T47D (cell line): ENCODE results near the gene KASH5.

Source experiments
- DNase-seq, 2 experiments: peaks; one replicate each; pipeline versions ENCODE4 v3.0.0 to v3.0.0-alpha.2; 2011 to 2012; ENCODE audit warnings: low read depth in 1 of 2, low spot score in 1 of 2
- JUND ChIP-seq: IDR thresholded peaks from 2 replicates; pipeline ENCODE4 v1.6.1; 2012; ENCODE audit warnings: low read depth
- in situ Hi-C: cut with HindIII; loops from 2 replicates; pipeline ENCODE4 v1.10.0; 2016; ENCODE audit warnings: low sequenced_read_pairs, low pct_unique_long_range_greater_than_20kb

Gene KASH5

GRCh38 chr19:49423071-49423984 lies 35.3 kb downstream of the KASH5 start, which contains the start of gene PTH2:
Gene PTH2 (minus strand): TSS chr19:49423441. CDS start chr19:49423339, 102 bp downstream.
- no peak for DNase-seq
- in situ Hi-C loops = no loop called here
- no peak for TF ChIP-seq JUND

GRCh38 chr19:49423985-49424303 lies 35.9 kb downstream of the KASH5 start:
- in situ Hi-C loops = no loop called here
- DNase-seq = no peak
- TF ChIP-seq JUND = no peak

GRCh38 chr19:49425178-49425577 lies 37.1 kb downstream of the KASH5 start, which contains the start of gene GFY:
Gene GFY (plus strand): TSS chr19:49425388. CDS start chr19:49426431, 1,043 bp downstream.
- in situ Hi-C loops = no loop called here
- no peak for TF ChIP-seq JUND

GRCh38 chr19:49425922-49426592 lies 38.0 kb downstream of the KASH5 start:
- in situ Hi-C loops = no loop called here
- no peak for TF ChIP-seq JUND
- DNase-seq = peak in 1 of 2 experiments; percentile 59

More at GRCh38 chr19:49425178-49425577, 37.1 kb downstream of the KASH5 start, which contains the start of gene GFY:
- no peak for DNase-seq

- DNase-seq = no peak
- in situ Hi-C loops = no loop called here
- no peak for TF ChIP-seq JUND
Measured at GRCh38 chr19:49427339-49427738, 39.3 kb downstream of the KASH5 start.

GRCh38 chr19:49427855-49428546 lies 40.0 kb downstream of the KASH5 start:
- TF ChIP-seq JUND = no peak
- DNase-seq = no peak
- in situ Hi-C loops = no loop called here

GRCh38 chr19:49428547-49429451 lies 40.8 kb downstream of the KASH5 start:
- DNase-seq = no peak
- TF ChIP-seq JUND = no peak
- in situ Hi-C loops = no loop called here

- TF ChIP-seq JUND = no peak
- in situ Hi-C loops = no loop called here
- DNase-seq = no peak
Measured at GRCh38 chr19:49430172-49430677, 42.2 kb downstream of the KASH5 start.

- no peak for TF ChIP-seq JUND
- in situ Hi-C loops = no loop called here
- peak in 1 of 2 experiments; percentile 44 for DNase-seq
Measured at GRCh38 chr19:49430678-49431329, 42.8 kb downstream of the KASH5 start.

- DNase-seq = no peak
- no peak for TF ChIP-seq JUND
- in situ Hi-C loops = no loop called here
Measured at GRCh38 chr19:49431330-49431749, 43.3 kb downstream of the KASH5 start.
